GM19395 (cell line): Measurements from ENCODE around the gene AGAP2.

Experiments used
- ATAC-seq: cut with Tn5 transposase; IDR thresholded peaks from one replicate; pipeline ENCODE4 v1.9.1; 2021; ENCODE audit warnings: mild to moderate bottlenecking, moderate library complexity; ENCODE audit not compliant: unreplicated experiment

AGAP2 gene

GRCh38 chr12:57754411-57755193 lies 16.1 kb upstream of the AGAP2 start, which contains the start of gene MARCHF9:
TSS of gene MARCHF9 (plus strand) at chr12:57755103. CDS start at chr12:57755529, 426 bp downstream.
- ATAC-seq = peak; percentile 39

GRCh38 chr12:57753756-57754337 lies 15.3 kb upstream of the AGAP2 start:
- ATAC-seq = no peak

DNA sequence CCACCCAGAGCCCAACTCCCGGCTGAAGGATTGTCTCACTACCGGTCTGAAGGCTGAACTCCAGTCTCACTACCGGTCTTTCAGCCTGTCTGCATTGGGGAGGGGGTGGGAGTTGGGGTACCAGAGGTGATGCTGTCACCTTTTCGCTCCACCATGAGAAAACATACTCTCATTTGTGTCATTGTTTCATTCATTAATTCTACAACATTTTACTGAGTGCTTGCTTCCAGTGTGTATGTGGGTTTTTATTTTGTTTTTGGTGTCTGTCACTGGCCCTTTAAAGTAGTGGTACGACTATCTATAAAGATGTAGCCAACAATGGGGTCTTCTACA lies 14.1 kb upstream of the AGAP2 start:
- ATAC-seq = no peak

DNA sequence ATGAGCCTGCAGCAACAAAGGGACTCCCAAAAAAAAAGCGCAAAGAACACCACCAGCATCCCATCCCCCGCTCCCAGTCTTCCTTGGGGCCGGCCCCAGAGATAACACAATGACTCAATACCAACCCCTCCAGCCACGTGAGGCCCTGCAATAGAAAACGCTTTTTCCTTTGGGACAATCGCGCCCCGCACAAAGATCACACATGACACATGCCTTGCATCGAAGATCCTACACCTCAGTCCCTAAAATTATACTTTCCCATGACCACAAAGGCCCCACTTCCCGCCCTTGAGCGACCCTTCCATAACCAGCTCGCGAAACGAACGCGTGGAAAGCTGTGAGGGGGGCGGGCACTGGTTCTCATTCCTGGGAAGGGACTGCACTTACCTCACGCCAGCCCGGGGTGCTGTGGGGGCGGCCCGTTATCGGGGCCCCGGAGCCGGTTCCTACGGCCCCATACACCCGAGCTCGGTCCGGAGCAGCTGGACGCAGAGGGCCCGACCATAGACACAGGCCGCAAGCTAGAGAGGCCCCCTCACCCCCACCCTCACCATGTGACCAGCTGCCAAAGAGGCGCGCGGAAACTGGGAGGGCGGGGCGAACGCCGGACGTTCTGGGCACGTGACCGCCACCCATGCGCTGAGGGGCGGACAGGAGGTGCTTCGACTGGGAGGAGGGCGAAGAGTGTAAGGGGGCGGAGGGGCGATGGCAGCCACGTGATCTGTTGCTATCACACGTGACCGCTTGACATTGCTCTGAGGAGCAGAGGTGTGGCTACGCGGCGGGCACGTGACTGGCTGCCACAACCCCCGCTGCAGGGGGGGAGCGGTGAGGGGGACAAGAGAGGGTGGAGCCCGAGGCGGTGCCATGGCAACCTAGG lies 13.5 kb upstream of the AGAP2 start, which contains the start of gene CDK4:
TSS of gene CDK4 (minus strand) at position 523 of the 880 bp plus-strand sequence. CDS start 593 bp downstream, outside the sequence.
- ATAC-seq = peak; percentile 73

DNA sequence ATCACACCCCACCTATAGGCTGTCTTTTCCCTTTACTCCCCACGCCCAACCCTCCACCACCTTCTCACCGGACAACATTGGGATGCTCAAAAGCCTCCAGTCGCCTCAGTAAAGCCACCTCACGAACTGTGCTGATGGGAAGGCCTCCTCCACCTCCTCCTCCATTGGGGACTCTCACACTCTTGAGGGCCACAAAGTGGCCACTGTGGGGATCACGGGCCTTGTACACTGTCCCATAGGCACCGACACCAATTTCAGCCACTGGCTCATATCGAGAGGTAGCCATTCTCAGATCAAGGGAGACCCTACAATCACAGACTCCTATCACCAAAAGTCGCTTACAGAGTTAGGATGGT lies 12.9 kb upstream of the AGAP2 start:
- ATAC-seq = no peak

DNA sequence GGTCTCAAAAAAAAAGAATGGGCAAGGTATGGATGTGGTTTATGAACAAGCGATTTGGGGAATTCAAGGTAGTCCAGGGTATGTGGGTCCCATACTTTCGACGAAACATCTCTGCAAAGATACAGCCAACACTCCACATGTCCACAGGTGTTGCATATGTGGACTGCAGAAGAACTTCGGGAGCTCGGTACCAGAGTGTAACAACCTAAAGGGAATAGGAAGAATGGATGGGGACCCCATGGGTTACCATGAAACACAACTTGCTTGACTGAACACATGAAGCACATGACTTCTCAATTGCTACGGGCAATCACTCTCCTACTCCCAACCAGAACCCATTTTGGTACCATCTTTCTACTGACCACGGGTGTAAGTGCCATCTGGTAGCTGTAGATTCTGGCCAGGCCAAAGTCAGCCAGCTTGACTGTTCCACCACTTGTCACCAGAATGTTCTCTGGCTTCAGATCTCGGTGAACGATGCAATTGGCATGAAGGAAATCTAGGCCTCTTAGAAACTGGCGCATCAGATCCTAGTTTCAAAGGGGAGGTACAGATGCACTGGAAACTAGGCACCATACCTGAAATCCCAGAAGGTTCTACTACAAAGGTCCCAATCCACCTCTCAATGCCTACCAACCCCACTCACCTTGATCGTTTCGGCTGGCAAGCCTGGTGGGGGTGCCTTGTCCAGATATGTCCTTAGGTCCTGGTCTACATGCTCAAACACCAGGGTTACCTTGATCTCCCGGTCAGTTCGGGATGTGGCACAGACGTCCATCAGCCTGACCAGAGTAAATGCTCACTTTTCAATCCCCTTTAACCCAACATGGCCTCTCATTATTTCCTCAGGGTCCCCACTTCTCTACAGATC lies 12.3 kb upstream of the AGAP2 start:
- ATAC-seq = no peak

GRCh38 chr12:57749061-57749460 lies 10.5 kb upstream of the AGAP2 start:
- no peak for ATAC-seq

DNA sequence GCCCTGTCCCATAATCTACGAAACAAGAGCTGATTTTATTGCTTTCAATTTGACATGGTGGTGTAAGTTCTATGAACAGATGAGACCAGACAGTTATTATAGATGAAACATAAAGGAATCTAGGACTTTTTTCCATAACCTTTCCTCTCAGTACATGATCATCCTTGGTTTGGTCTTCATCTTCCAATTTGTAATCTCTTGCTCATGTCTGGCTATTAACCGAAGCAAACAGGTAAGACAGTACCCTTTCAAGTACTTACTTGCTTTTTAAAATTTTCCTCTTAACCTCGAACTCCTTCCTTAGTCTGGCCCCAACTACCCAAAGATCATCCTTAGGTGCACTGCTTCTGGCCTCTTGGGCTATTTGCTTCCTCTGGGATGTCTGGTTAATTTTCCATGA lies 7.5 kb upstream of the AGAP2 start:
- no peak for ATAC-seq

DNA sequence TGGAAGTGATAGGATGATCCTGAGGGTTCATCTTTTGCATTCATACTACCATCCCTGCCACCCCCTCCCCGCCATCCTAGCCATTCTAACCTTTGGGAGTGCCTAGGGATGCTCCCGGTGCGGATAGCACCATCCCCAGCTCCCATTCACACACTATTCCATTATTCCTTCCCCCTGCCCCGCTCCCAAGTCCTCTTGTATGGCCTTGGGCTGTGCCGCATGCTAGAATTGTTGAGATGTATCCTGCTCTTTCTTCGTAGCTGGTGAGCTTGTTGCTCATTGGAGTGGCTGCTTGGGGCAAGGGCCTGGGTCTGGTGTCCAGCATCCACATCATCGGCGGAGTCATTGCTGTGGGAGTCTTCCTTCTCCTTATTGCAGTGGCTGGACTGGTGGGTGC lies 6.9 kb upstream of the AGAP2 start:
- no peak for ATAC-seq

DNA sequence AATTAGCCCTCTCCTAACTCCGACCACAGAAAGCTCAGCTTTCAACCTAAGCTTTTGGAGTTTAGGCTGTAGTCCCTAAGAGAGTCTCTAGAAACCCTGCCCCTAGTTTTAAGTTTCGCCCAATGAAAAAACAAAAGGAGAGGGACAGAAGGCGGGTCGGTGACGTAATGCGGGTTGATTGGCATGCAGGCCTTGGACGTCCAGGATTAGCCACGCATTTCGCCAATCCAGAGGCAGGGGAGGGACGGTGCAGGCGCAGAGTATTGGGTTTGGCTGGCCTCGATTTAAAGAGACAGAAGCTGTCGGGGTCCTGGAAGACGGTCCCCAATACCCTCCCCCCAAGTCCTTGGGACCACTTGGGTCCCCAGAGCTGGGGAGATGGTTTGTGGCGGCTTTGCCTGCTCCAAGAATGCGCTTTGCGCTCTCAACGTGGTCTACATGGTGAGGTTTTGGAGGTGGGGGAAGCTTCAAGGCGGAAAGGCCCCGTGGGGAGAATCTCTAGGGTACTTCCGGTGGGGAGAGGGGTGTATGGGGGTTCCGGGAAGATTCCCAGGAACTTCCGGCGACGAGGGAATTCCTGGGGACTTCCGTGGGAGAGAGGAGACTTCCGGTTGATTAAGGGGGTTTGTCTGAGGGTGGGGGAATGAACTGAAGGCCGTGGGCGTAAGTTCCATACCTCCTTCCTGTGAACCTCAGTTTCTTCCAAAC lies 6.4 kb upstream of the AGAP2 start, which contains the start of gene TSPAN31:
TSS of gene TSPAN31 (plus strand) at position 263 of the 708 bp plus-strand sequence. CDS start at position 379, 116 bp downstream.
- ATAC-seq = peak; percentile 85

GRCh38 chr12:57744194-57744776 lies 5.7 kb upstream of the AGAP2 start:
- peak; percentile 34 for ATAC-seq

GRCh38 chr12:57743769-57744168 lies 5.2 kb upstream of the AGAP2 start:
- ATAC-seq = no peak

DNA sequence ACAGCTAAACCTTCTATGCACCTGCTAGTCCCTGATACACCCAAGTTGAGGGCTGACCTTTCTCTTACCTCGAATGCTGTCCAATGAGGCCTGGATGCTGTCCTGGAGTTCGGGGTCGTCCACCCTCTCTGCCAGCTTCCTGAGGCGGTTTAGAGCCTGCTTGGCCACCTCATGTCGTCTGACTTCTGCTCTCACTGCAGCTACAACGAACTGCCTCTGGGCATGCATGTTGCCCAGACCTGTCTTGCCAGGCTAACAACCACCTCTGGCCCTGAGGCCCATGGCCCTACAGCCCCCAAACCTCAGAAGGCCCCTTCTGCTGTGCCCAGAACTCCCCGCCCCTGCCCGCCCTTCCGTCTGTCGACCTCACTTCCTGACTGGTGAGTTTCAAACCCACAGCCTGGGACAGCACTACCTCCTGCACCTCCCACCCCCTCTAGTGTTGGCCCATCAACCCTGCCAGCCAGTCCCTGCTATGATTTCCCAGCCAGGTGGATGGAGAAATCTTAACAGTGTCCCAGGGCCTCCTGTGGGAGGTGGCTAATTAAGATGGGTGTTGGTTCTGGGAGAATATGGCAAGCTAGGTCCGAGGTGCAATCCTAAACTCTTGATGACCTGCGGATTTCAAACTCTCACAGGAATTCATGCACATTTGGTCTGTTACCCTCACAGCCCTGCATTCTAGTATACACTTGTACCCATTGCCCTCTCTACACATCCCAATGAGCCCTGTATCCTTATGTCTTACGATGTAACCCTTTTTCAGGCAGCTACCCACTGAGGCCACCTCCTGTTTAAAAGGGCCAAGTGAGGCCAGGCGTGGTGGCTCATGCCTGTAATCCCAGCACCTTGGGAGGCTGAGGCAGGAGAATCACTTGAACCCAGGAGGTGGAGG lies 3.5 kb upstream of the AGAP2 start:
- ATAC-seq = peak; percentile 62

- no peak for ATAC-seq
Observed at GRCh38 chr12:57741413-57741789, 2.9 kb upstream of the AGAP2 start.

GRCh38 chr12:57740656-57741412 lies 2.3 kb upstream of the AGAP2 start:
- ATAC-seq = peak; percentile 56

DNA sequence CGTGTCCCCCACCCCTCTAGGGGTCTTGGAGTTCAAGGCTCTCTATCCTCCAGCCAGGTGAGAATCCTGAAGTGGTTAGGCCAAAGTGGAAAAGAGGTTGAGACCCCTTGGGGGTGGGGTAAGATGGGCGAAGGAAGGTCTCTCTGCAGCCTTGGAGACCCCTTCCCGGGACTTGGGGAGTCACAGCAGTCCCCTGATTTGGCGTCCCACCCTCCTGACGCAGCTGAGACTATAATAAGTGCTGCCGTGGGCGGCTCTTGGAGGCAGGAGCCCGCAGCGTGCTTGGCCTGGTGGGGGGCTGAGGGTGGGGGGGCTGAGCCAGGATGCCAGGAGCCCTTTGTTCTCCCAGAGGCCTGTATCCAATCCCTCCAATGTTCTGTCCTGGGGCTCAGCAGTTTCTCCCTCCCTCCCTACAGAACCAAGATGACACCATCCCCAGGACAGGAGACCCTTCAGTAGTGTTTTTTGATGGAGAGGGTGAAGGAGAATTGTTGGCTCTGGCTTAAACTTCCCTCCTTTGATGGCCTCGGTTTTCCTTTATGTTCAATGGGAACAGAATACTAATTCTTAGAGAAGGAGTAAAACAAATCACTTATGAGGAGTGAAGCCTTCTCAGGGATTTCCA lies 1.5 kb upstream of the AGAP2 start:
- no peak for ATAC-seq

GRCh38 chr12:57739387-57739786 lies 845 bp upstream of the AGAP2 start:
- no peak for ATAC-seq
